Measurements from ENCODE around the gene ROBO1. TPM values are rescaled to one million over a fixed set of nuclear protein-coding genes. Genes with fewer than 3 reads are reported as not detected.

The ROBO1 gene
- total RNA-seq, 1 donor: 0.42 TPM

DNA sequence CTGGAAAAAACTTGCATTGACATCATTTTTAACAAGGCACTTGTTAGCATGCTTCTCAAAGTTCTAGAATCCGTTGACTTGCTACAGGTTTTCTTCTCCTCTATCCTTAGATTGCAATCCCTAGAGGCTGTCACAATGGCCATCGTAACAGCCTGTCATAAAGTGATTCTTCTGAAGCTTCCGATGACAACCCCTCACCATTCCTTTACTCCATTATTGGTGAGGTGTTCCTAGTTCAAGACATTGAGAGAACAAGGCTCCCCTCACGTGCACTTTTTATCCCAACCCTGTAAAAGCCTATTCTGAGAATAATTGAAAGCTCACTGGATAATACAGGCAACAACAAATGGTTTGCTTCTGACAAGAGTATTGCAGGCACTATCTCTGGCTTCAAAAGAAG lies 131.4 kb downstream of the ROBO1 start:
- Histone ChIP-seq H3K9me3 (ENCODE audit: low read depth, low read length) (peaks cover 5% of the 10 kb centered on the region), H3K4me3 (ENCODE audit: low read length) (no peak overlapping the region), H3K4me1 (ENCODE audit: insufficient read depth, low read length) (no peaks in the 10 kb centered on the region), H3K27me3 (ENCODE audit: insufficient read depth, low read length) (no peaks in the 10 kb centered on the region)

DNA sequence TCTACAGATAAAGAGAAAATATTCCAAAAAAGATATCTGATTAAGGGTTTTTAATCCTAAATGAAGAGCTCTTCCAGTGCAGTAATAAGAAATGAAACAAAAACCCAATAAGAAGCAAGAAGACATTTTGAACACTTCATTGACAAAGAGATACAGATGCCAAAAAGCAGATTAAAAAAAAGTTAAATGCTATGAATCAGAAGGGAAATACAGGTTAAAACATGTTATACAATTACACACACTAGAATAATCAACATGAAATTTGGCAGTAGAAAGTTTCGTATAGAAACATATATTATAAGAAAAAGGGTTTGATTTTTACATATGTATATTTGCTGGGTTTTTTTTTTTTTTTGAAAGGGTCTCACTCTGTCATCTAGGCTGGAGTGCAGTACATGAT lies 135.0 kb downstream of the ROBO1 start:
- Histone ChIP-seq H3K9me3 (ENCODE audit: low read depth, low read length) (no peaks in the 10 kb centered on the region), H3K4me3 (ENCODE audit: low read length) (no peak overlapping the region), H3K27me3 (ENCODE audit: insufficient read depth, low read length) (no peaks in the 10 kb centered on the region), H3K4me1 (ENCODE audit: insufficient read depth, low read length) (no peaks in the 10 kb centered on the region)

DNA sequence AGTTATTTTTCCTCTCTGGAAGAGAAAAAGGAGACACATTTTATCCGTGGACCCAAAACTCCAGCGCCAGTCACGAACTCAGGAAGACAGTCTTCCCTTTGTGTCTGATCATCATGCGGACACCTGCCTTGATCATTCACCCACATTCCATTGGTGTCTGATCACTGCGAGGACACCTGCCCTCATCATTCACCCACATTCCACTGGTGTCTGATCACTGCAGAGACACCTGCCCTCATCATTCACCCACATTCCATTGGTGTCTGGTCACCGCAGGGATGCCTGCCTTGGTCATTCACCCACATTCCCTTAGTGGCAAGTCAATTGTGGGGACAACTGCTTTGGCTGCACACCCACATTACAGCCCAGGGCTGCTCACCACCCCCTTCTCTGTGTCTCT lies 148.9 kb downstream of the ROBO1 start:
- H3K4me1 ChIP-seq (ENCODE audit: insufficient read depth, low read length): no peaks in the 10 kb centered on the region
- H3K4me3 ChIP-seq (ENCODE audit: low read length): no peak overlapping the region
- no peaks in the 10 kb centered on the region for H3K27me3 ChIP-seq (ENCODE audit: insufficient read depth, low read length)
- H3K9me3 ChIP-seq (ENCODE audit: low read depth, low read length): peaks cover 6% of the 10 kb centered on the region

DNA sequence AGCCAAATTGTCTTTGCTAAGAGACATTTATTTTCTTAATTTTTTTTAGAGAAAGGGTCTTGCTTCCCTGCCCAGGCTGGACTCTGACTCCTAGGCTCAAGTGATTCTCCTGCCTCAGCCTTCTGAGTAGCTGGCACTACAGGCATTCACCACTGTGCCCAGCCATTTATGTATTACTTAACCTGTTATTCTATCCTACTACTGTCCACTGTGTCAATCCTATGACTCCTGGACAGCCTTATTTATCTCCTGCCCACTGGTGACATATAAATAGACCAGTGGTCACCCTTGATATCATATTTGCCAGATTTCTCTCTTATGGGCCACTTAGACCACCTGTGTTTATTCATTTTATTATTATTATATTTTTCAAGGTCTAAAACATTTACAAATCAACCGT lies 161.4 kb downstream of the ROBO1 start:
- Histone ChIP-seq H3K9me3 (ENCODE audit: low read depth, low read length) (peaks cover 4% of the 10 kb centered on the region), H3K4me1 (ENCODE audit: insufficient read depth, low read length) (no peaks in the 10 kb centered on the region), H3K27me3 (ENCODE audit: insufficient read depth, low read length) (no peaks in the 10 kb centered on the region), H3K4me3 (ENCODE audit: low read length) (no peak overlapping the region)

DNA sequence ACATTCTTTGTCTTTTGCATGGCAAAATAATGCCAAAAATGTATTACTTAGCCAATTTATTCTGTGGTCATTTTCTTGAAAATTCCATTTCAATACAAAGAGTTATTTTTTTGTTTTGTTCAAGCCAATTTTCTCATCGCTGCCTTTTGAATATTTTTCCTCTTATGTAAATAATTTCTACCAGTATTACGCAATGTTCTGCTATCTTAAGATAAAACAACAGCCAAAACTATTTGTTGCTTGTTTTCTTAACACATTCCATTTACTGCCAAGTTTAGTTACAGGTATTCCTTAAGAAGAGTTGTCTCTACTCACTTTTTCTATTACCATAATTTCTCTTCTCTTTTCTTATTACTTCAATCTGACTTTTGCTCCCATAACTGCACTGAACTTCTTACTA lies 163.1 kb downstream of the ROBO1 start:
- no peak overlapping the region for H3K4me3 ChIP-seq (ENCODE audit: low read length)
- H3K9me3 ChIP-seq (ENCODE audit: low read depth, low read length): peaks cover 4% of the 10 kb centered on the region
- no peaks in the 10 kb centered on the region for H3K27me3 ChIP-seq (ENCODE audit: insufficient read depth, low read length)
- H3K4me1 ChIP-seq (ENCODE audit: insufficient read depth, low read length): no peaks in the 10 kb centered on the region

DNA sequence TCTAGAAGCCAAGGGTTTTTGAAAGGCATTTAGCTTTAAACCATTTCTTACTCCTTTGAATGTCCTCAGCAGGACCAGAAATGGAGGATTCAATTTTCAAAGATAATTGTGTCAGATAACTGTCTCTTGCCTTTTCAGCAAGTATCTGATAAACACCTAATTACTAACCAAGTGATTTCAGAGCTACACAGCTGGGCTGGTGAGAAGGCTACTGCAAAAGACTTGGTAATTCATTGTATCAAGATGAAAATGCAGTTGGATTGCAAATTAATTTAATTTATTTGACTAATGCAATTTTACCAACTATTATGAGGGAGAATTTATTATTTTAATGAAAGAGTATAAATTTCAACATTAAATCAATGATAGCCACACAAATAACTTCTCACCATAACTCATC lies 165.4 kb downstream of the ROBO1 start:
- Histone ChIP-seq H3K27me3 (ENCODE audit: insufficient read depth, low read length) (no peaks in the 10 kb centered on the region), H3K4me1 (ENCODE audit: insufficient read depth, low read length) (no peaks in the 10 kb centered on the region), H3K4me3 (ENCODE audit: low read length) (no peak overlapping the region), H3K9me3 (ENCODE audit: low read depth, low read length) (peaks cover 4% of the 10 kb centered on the region)

DNA sequence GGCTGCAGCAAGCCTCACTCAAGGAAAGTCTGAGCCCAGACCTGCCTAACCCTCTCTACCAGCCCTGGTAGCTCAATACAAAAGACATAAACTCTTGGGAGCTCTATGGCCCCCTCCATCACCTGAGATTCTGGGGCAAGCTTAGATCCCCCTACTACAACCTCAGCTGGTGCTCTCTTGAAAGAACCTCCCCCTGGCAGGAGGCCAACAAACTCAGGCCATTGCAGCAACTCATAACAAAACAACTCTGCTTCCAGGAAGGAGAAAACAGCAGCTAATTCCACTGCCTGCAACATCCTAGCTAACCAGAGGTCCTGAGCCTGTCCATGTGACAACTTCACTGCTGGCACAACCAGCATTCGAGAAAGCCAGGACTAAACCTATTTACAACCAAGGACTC lies 169.2 kb downstream of the ROBO1 start:
- Histone ChIP-seq H3K27me3 (ENCODE audit: insufficient read depth, low read length) (no peaks in the 10 kb centered on the region), H3K9me3 (ENCODE audit: low read depth, low read length) (peaks cover 4% of the 10 kb centered on the region), H3K4me1 (ENCODE audit: insufficient read depth, low read length) (no peaks in the 10 kb centered on the region), H3K4me3 (ENCODE audit: low read length) (no peak overlapping the region)

DNA sequence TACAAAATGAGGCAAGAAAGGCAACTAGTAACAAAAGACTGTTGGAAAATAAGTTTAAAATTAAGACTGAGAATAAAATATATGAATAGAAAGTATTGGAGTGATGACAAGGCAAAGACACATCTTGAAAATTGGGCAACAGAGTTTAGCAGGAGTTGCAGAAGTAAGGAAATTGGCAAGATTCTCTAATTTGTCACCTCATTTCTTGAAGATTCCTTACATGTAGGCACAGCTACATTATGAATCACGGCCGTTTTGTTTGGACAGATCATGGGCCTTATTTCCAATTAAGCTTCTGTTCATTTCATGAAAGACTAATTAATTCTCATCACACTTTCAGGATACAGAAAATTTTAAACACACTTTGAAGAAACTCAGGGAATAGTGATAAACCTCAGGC lies 170.1 kb downstream of the ROBO1 start:
- Histone ChIP-seq H3K9me3 (ENCODE audit: low read depth, low read length) (peaks cover under 1% of the 10 kb centered on the region), H3K4me3 (ENCODE audit: low read length) (no peak overlapping the region)

DNA sequence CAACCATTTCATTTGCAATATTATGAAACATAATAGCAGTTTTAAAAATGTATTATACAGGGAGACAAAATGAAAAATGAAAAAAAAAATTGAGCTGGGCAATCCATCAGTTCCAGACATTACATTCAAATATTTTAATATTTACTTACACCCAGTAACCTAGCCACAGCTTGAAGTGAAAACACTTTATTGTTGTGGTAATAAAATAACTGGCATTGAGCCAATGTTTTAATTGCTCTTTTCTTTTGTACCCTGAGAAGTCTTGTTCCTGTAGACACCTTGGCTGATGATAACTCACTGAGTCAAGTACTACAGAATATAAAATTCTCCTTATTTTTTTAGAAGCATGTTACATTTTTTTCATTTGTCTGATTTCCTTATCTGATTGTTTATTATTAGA lies 180.6 kb downstream of the ROBO1 start:
- no peaks in the 10 kb centered on the region for H3K4me1 ChIP-seq (ENCODE audit: insufficient read depth, low read length)
- H3K4me3 ChIP-seq (ENCODE audit: low read length): no peak overlapping the region
- no peaks in the 10 kb centered on the region for H3K9me3 ChIP-seq (ENCODE audit: low read depth, low read length)
- no peaks in the 10 kb centered on the region for H3K27me3 ChIP-seq (ENCODE audit: insufficient read depth, low read length)

More for the DNA sequence above, 170.1 kb downstream of the ROBO1 start:
- Histone ChIP-seq H3K27me3 (ENCODE audit: insufficient read depth, low read length) (no peaks in the 10 kb centered on the region), H3K4me1 (ENCODE audit: insufficient read depth, low read length) (no peaks in the 10 kb centered on the region)

DNA sequence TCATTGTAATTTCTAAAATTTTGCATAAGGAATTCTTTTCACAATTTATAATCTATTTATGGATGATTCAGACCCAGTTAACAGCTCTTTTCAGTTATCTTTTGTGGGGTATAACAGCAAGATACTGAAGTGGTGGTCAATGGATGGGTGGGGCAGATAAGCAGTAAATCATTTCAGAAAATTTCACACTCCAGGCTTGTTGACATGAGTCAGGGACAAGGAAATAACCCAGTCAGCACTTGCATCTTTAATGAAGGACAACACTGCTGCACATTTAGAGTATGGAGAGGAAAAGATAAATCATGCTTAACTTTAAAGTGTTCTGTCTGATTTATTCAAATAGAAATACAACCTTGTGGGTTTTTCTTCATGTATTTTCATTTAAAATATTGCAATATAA lies 181.6 kb downstream of the ROBO1 start:
- H3K27me3 ChIP-seq (ENCODE audit: insufficient read depth, low read length): no peaks in the 10 kb centered on the region
- no peak overlapping the region for H3K4me3 ChIP-seq (ENCODE audit: low read length)
- H3K4me1 ChIP-seq (ENCODE audit: insufficient read depth, low read length): no peaks in the 10 kb centered on the region
- H3K9me3 ChIP-seq (ENCODE audit: low read depth, low read length): no peaks in the 10 kb centered on the region

DNA sequence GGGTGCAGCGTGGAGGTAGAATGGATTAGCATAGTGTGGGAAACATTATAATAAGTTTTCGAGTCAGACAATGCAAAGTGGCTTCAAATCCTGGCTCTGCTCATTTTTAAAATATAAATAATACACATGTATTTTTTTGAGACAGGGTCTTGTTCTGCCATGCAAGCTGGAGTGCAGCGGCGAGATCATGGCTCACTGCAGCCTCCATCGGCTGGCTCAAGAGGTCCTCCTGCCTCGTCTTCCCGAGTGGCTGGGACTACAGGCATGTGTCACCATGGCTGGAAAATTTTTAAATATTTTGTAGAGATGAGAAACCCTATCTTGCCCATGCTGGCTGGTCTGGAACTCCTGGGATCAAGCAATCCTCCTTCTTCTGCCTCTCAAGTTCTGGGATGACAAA lies 194.9 kb downstream of the ROBO1 start:
- H3K4me3 ChIP-seq (ENCODE audit: low read length): no peak overlapping the region
- no peaks in the 10 kb centered on the region for H3K27me3 ChIP-seq (ENCODE audit: insufficient read depth, low read length)
- no peaks in the 10 kb centered on the region for H3K9me3 ChIP-seq (ENCODE audit: low read depth, low read length)
- no peaks in the 10 kb centered on the region for H3K4me1 ChIP-seq (ENCODE audit: insufficient read depth, low read length)

DNA sequence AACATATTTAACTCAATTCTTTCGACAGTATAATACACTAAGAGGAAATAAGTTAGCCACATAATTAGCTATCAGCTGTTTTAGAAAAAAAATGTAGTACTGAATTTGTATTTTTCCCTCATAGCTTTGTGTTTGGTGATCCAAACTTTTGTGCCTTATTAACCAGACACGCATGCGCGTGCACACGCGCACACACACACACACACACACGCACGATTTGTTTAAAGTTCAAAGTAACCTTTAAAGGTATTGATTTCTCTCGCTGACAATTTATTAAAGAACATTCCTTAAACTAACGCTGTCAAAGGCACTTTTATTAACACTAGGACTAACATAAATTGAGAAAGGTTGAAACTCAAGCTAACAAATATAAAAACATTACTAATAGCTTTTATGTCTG lies 198.9 kb downstream of the ROBO1 start:
- no peaks in the 10 kb centered on the region for H3K9me3 ChIP-seq (ENCODE audit: low read depth, low read length)
- no peaks in the 10 kb centered on the region for H3K4me1 ChIP-seq (ENCODE audit: insufficient read depth, low read length)
- H3K27me3 ChIP-seq (ENCODE audit: insufficient read depth, low read length): no peaks in the 10 kb centered on the region
- H3K4me3 ChIP-seq (ENCODE audit: low read length): no peak overlapping the region

DNA sequence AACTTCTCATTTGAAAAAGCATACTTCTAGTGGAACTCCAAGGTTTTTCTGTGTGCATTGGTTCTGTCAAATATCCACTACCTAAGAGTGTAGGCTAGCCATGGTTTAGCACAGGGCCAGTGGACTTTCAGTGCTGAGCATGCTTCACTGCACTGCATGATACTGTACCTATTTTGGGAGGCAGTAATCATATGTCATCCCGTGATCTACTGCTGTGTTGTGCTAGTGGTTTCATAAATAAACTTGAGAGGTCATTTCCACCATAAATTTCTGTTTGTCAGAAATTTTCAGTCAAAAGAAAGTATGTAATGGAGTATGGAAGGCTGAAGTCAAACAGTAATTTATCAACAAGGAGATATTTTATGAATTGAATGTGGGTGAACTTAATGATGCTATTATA lies 203.6 kb downstream of the ROBO1 start:
- H3K9me3 ChIP-seq (ENCODE audit: low read depth, low read length): no peaks in the 10 kb centered on the region

DNA sequence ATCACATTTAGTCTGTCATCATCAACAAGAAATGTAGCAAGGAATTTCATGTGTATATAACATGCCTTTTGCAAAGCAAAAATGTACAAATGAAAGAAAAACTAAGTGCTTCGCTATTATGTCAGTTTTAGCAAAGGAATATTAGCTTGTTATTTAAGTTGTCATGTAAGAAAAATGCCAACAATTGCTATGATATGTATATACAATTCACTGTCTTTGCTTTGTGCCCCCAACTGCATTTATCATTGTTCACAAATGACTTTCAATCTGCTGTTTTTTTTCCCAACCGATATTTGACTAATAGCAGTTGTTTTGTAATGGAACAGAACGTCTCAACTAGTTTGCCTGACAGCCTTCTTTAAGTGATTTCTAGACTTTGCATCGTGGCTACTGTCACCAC lies 207.1 kb downstream of the ROBO1 start:
- Histone ChIP-seq H3K9me3 (ENCODE audit: low read depth, low read length) (no peaks in the 10 kb centered on the region), H3K4me3 (ENCODE audit: low read length) (no peak overlapping the region), H3K27me3 (ENCODE audit: insufficient read depth, low read length) (no peaks in the 10 kb centered on the region), H3K4me1 (ENCODE audit: insufficient read depth, low read length) (no peaks in the 10 kb centered on the region)

More for the DNA sequence above, 203.6 kb downstream of the ROBO1 start:
- no peak overlapping the region for H3K4me3 ChIP-seq (ENCODE audit: low read length)
- H3K27me3 ChIP-seq (ENCODE audit: insufficient read depth, low read length): no peaks in the 10 kb centered on the region
- no peaks in the 10 kb centered on the region for H3K4me1 ChIP-seq (ENCODE audit: insufficient read depth, low read length)

DNA sequence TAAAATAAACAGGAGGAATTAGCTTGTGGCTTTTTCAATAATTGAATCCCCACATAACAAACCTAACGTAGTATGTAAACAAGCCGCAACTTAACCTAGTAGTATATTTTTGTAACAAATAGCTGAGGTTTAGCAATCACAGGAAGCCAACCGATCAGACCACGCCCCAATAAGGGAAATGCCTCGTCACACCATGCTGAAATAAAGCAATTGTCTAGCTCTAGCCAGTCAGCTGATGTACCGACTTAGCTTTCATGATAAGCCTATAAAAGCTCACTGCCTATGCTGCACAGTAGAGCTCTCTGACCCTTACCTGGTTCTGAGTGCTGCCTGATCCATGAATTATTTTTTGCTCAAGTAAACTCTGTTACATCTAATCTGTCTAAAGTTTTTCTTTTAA lies 208.9 kb downstream of the ROBO1 start:
- H3K9me3 ChIP-seq (ENCODE audit: low read depth, low read length): no peaks in the 10 kb centered on the region
- H3K27me3 ChIP-seq (ENCODE audit: insufficient read depth, low read length): no peaks in the 10 kb centered on the region
- H3K4me3 ChIP-seq (ENCODE audit: low read length): no peak overlapping the region
- H3K4me1 ChIP-seq (ENCODE audit: insufficient read depth, low read length): no peaks in the 10 kb centered on the region

DNA sequence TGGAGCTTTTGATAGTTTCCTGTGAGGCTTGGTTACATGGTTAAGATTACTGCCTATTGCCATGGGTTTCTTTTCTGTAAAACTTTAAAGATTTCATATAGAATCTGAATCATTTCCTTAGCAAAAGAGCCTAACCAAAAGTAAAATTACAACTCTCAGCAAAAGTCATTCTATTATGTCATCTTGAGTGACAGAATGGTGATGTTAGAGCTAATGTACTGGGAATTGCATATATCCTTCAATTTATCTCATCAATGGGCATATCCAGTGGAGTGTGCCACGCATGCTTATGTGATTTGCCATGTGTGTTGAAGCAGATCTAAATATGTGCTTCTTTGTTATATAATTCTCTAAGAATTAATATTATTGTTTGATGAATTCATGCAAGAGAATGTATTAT lies 212.1 kb downstream of the ROBO1 start:
- Histone ChIP-seq H3K4me1 (ENCODE audit: insufficient read depth, low read length) (no peaks in the 10 kb centered on the region), H3K4me3 (ENCODE audit: low read length) (no peak overlapping the region), H3K27me3 (ENCODE audit: insufficient read depth, low read length) (no peaks in the 10 kb centered on the region), H3K9me3 (ENCODE audit: low read depth, low read length) (no peaks in the 10 kb centered on the region)

DNA sequence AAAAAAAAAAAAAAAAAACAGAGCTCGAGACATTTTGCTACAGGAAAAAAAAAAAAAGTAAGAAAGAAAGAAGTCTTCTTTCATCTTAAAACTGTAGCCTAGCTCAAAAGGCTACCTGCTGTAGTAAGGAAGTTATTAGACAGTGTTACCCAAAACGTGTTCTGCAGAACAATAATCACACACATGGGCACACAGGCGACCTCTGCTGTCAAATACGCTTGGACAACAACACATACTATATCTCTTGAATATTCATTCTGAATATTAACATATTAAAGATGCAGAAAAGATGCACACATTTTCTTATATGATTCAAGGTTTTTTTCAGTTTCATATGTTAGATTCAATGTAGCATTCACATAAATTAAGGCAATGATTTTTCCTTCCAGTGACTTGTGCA lies 215.8 kb downstream of the ROBO1 start:
- no peaks in the 10 kb centered on the region for H3K4me1 ChIP-seq (ENCODE audit: insufficient read depth, low read length)
- H3K9me3 ChIP-seq (ENCODE audit: low read depth, low read length): no peaks in the 10 kb centered on the region
- H3K27me3 ChIP-seq (ENCODE audit: insufficient read depth, low read length): no peaks in the 10 kb centered on the region
- no peak overlapping the region for H3K4me3 ChIP-seq (ENCODE audit: low read length)
